Kidney (tissue), 14 donors: ENCODE measurements around the gene PHF21B. TPM values are rescaled to one million over a fixed set of nuclear protein-coding genes. Genes with fewer than 3 reads are reported as not detected.

Experiments
- DNase-seq, 5 donors: peaks; one replicate each; pipeline ENCODE4 v3.0.0-alpha.2; 2013 to 2020
- FAIRE-seq: peaks from 2 replicates; lab custom pipeline; 2012; peaks lifted over from hg19 to GRCh38; lab: Jason Lieb, UNC
- H3K27ac ChIP-seq, 2 donors: one replicate each; pipeline ENCODE4 v1.7.0; 2013; ENCODE audit warnings: low read depth in 2 of 2, low read length in 2 of 2, inconsistent platforms in 1 of 2
- H3K27me3 ChIP-seq: one replicate; pipeline ENCODE4 v1.7.1; 2013; ENCODE audit warnings: low read length, inconsistent platforms; ENCODE audit not compliant: control insufficient read depth, insufficient read depth
- H3K36me3 ChIP-seq, 3 donors: one replicate each; pipeline versions ENCODE4 v1.7.0 to v1.7.1; 2013; ENCODE audit warnings: low read length in 3 of 3, control low read depth in 1 of 3, inconsistent platforms in 1 of 3; ENCODE audit not compliant: insufficient read depth in 3 of 3, control insufficient read depth in 2 of 3
- H3K4me1 ChIP-seq, 3 donors: one replicate each; pipeline versions ENCODE4 v1.7.0 to v1.7.1; 2013; ENCODE audit warnings: low read length in 3 of 3, inconsistent platforms in 1 of 3, low read depth in 1 of 3; ENCODE audit not compliant: control insufficient read depth in 2 of 3, insufficient read depth in 2 of 3
- H3K4me3 ChIP-seq, 3 donors: one replicate each; pipeline versions ENCODE4 v1.7.0 to v1.8.1; 2013; ENCODE audit warnings: low read length in 3 of 3, control low read depth in 1 of 3, inconsistent platforms in 1 of 3
- H3K9ac ChIP-seq, 3 donors: one replicate each; pipeline versions ENCODE4 v1.7.0 to v1.7.1; 2013; ENCODE audit warnings: low read length in 3 of 3, control low read depth in 1 of 3, inconsistent platforms in 1 of 3
- H3K9me3 ChIP-seq, 3 donors: one replicate each; pipeline versions ENCODE4 v1.7.0 to v1.7.1; 2013; ENCODE audit warnings: low read length in 3 of 3, control low read depth in 1 of 3, inconsistent platforms in 1 of 3; ENCODE audit not compliant: control insufficient read depth in 2 of 3, insufficient read depth in 1 of 3
- intact Hi-C: fragments of 100-400 bp; cut with DNase I; formaldehyde crosslinking; loops from one replicate; pipeline ENCODE4 v1.11.1; 2022
- polyA plus RNA-seq: library from polyadenylated mRNA; stranded (reverse); fragments of 350-450 nt; fragmentation: Illumina TruSeq; extraction: RNeasy Lipid Tissue Mini Kit (QIAGEN cat#74804); gene quantifications from one replicate; pipeline ENCODE4 v1.2.3, GENCODE V29; 2014; ENCODE audit warnings: low read depth, low replicate concordance; ENCODE audit not compliant: insufficient read depth
- total RNA-seq: library from RNA; stranded (reverse); fragmentation: NEBNext Ultra II Directional; extraction: Animal tissue kit (Norgen Biotek cat#: 25700); gene quantifications from one replicate; pipeline ENCODE4 v1.2.1, GENCODE V29; 2021
- TF ChIP-seq, protein P1 (sequence below): IDR thresholded peaks from 3 replicates; pipeline ENCODE4 v1.5.1; 2012; ENCODE audit warnings: mild to moderate bottlenecking, moderate library complexity, borderline replicate concordance; ENCODE audit not compliant: insufficient read depth; ENCODE audit errors: extremely low read depth
- donor health status: control.
- donor health status: control.
- donor health status: control.
- donor health status: control.
- donor health status: control.
- donor health status: DM: yes; HTN: yes; CAD: no.
- donor health status: Normal renal cell carcinoma (clear cell type).

PHF21B gene
- total and polyA plus RNA-seq, 2 donors from 2014 or later = 1.1 to 2.8 TPM

GRCh38 chr22:44943701-44944324, 66.0 kb downstream of the PHF21B start:
- H3K27ac ChIP-seq = no peak overlapping the region
- H3K36me3 ChIP-seq = no peaks in the 10 kb centered on the region
- H3K4me1 ChIP-seq = no peaks in the 10 kb centered on the region
- H3K4me3 ChIP-seq = no peak overlapping the region
- TF ChIP-seq, protein P1, sequence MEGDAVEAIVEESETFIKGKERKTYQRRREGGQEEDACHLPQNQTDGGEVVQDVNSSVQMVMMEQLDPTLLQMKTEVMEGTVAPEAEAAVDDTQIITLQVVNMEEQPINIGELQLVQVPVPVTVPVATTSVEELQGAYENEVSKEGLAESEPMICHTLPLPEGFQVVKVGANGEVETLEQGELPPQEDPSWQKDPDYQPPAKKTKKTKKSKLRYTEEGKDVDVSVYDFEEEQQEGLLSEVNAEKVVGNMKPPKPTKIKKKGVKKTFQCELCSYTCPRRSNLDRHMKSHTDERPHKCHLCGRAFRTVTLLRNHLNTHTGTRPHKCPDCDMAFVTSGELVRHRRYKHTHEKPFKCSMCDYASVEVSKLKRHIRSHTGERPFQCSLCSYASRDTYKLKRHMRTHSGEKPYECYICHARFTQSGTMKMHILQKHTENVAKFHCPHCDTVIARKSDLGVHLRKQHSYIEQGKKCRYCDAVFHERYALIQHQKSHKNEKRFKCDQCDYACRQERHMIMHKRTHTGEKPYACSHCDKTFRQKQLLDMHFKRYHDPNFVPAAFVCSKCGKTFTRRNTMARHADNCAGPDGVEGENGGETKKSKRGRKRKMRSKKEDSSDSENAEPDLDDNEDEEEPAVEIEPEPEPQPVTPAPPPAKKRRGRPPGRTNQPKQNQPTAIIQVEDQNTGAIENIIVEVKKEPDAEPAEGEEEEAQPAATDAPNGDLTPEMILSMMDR = no peak
- H3K9ac ChIP-seq = no peak overlapping the region
- intact Hi-C loops = no loop called here
- H3K27me3 ChIP-seq = no peaks in the 10 kb centered on the region
- FAIRE-seq = no peak
- no peak for DNase-seq
- H3K9me3 ChIP-seq = no peaks in the 10 kb centered on the region

DNA sequence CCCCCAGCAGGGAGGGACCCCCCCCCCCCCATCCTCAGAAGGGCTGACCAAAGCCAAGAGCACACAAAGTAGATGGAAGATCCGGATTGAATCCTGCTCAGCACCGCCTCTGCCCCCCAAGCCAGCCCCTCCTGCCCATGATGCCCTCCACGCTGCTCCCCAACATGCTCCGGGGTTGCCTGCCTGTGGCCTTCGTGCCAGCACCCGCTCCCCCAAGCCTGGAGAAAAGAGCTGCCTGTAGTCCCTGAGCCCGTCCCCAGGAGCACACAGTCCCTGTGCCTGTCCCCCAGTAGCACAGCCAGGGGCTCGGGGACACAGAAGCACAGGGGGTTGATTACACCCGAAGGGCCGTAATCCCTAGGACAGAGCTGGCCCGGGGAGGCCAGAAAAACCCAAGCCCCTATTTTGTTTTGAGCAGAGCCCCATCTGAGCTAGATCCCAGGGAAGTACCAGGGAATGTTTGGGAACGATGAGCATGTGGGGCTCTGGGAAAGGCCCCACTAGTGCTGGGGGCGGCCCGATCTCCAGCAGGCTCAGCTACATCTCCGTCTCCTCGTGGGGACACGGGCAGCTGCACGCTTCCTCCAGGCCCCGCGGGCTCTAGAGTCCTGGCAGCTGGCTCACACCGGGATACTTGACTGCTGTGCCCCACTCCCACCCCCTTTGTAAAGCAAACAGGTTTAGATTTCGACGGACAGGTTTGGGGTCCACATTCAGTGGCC, 66.7 kb downstream of the PHF21B start:
- FAIRE-seq (no peak), DNase-seq (no peak)
- no peaks in the 10 kb centered on the region for H3K9me3 ChIP-seq
- H3K27me3 ChIP-seq = no peaks in the 10 kb centered on the region
- no peak overlapping the region for H3K9ac ChIP-seq
- no peaks in the 10 kb centered on the region for H3K4me1 ChIP-seq
- TF ChIP-seq, protein P1 = no peak
- intact Hi-C loops = no loop called here
- H3K4me3 ChIP-seq = no peak overlapping the region
- no peaks in the 10 kb centered on the region for H3K36me3 ChIP-seq
- no peak overlapping the region for H3K27ac ChIP-seq

- no peak overlapping the region for H3K4me3 ChIP-seq
- H3K27ac ChIP-seq = no peak overlapping the region
- no peak overlapping the region for H3K9ac ChIP-seq
- FAIRE-seq (no peak), DNase-seq (peak in 1 of 5 donors; percentile 46)
- intact Hi-C loops = no loop called here
- TF ChIP-seq, protein P1 = no peak
- H3K9me3 ChIP-seq = no peaks in the 10 kb centered on the region
- H3K27me3 ChIP-seq = no peaks in the 10 kb centered on the region
- no peaks in the 10 kb centered on the region for H3K4me1 ChIP-seq
- H3K36me3 ChIP-seq = no peaks in the 10 kb centered on the region
Observed at GRCh38 chr22:44942056-44942455, 67.7 kb downstream of the PHF21B start.
